ENCODE results near the gene SH3RF1. TPM values are rescaled to one million over a fixed set of nuclear protein-coding genes. Genes with fewer than 3 reads are reported as not detected.

The SH3RF1 gene
- total RNA-seq, 1 donor from 2014 or later = 33.8 TPM

- intact Hi-C loops (cut with DNase I) = no loop called here
- Histone ChIP-seq H3K4me1 (no peaks in the 10 kb centered on the region), H3K4me3 (no peak overlapping the region), H3K27ac (no peak overlapping the region), H3K9me3 (no peaks in the 10 kb centered on the region), H3K36me3 (peaks cover 33% of the 10 kb centered on the region), H3K27me3 (no peaks in the 10 kb centered on the region)
- DNase-seq (no peak), ATAC-seq (peak; percentile 51)
- no peak for TF ChIP-seq CTCF (IDR thresholded peaks at IDR 0.05)
Measured at GRCh38 chr4:169103966-169104412, 166.8 kb downstream of the SH3RF1 start.

- H3K4me3 ChIP-seq = no peak overlapping the region
- TF ChIP-seq CTCF (IDR thresholded peaks at IDR 0.05) = no peak
- H3K27ac ChIP-seq = no peak overlapping the region
- no peaks in the 10 kb centered on the region for H3K27me3 ChIP-seq
- no peak for ATAC-seq
- H3K4me1 ChIP-seq = no peaks in the 10 kb centered on the region
- H3K9me3 ChIP-seq = no peaks in the 10 kb centered on the region
- H3K36me3 ChIP-seq = peaks cover 23% of the 10 kb centered on the region
- DNase-seq = no peak
- intact Hi-C loops (cut with DNase I) = no loop called here
Measured at GRCh38 chr4:169102026-169102425, 168.7 kb downstream of the SH3RF1 start.

GRCh38 chr4:169100670-169101101, 170.1 kb downstream of the SH3RF1 start:
- DNase-seq (no peak), ATAC-seq (no peak)
- Histone ChIP-seq H3K9me3 (no peaks in the 10 kb centered on the region), H3K27me3 (no peaks in the 10 kb centered on the region), H3K36me3 (peaks cover 23% of the 10 kb centered on the region), H3K4me1 (no peaks in the 10 kb centered on the region), H3K27ac (no peak overlapping the region), H3K4me3 (no peak overlapping the region)
- no peak for TF ChIP-seq CTCF (IDR thresholded peaks at IDR 0.05)
- intact Hi-C loops (cut with DNase I) = no loop called here

GRCh38 chr4:169099771-169100180, 171.0 kb downstream of the SH3RF1 start:
- no peak overlapping the region for H3K27ac ChIP-seq
- H3K4me3 ChIP-seq = no peak overlapping the region
- intact Hi-C loops (cut with DNase I) = no loop called here

GRCh38 chr4:169098969-169099690, 171.6 kb downstream of the SH3RF1 start:
- Histone ChIP-seq H3K9me3 (no peaks in the 10 kb centered on the region), H3K27ac (no peak overlapping the region), H3K36me3 (peaks cover 27% of the 10 kb centered on the region), H3K4me3 (no peak overlapping the region), H3K4me1 (no peaks in the 10 kb centered on the region), H3K27me3 (no peaks in the 10 kb centered on the region)
- intact Hi-C loops (cut with DNase I) = no loop called here
- no peak for DNase-seq
- ATAC-seq = no peak
- TF ChIP-seq CTCF (IDR thresholded peaks at IDR 0.05) = no peak

More at GRCh38 chr4:169099771-169100180, 171.0 kb downstream of the SH3RF1 start:
- no peak for TF ChIP-seq CTCF (IDR thresholded peaks at IDR 0.05)
- H3K27me3 ChIP-seq = no peaks in the 10 kb centered on the region
- peaks cover 27% of the 10 kb centered on the region for H3K36me3 ChIP-seq
- no peaks in the 10 kb centered on the region for H3K9me3 ChIP-seq
- H3K4me1 ChIP-seq = no peaks in the 10 kb centered on the region
- no peak for DNase-seq
- ATAC-seq = no peak

Measured in upper lobe of right lung (tissue), 1 donor.